Measurements from ENCODE around the gene ANKRD53.

The ANKRD53 gene

GRCh38 chr2:70947556-70948184, 30.8 kb upstream of the ANKRD53 start:
- TF ChIP-seq POLR2AphosphoS5 (IDR thresholded peaks at IDR 0.05; ENCODE audit: low read depth, low read length) (no peak), SIN3A (IDR thresholded peaks at IDR 0.05; ENCODE audit: borderline replicate concordance, insufficient read depth, low read length) (no peak)

- TF ChIP-seq FOXP2 (optimal IDR thresholded peaks at IDR 0.05; ENCODE audit: borderline replicate concordance, extremely low read depth, extremely low read length, insufficient read depth) (no peak), TAF1 (IDR thresholded peaks at IDR 0.05; ENCODE audit: borderline replicate concordance, insufficient read depth, low read length) (no peak), REST (IDR thresholded peaks at IDR 0.05; ENCODE audit: insufficient read depth in 1 of 2, low read depth in 2 of 2, low read length in 2 of 2) (no peak), POLR2AphosphoS5 (IDR thresholded peaks at IDR 0.05; ENCODE audit: low read depth, low read length) (no peak), SIN3A (IDR thresholded peaks at IDR 0.05; ENCODE audit: borderline replicate concordance, insufficient read depth, low read length) (no peak)
These were observed 30.0 kb upstream of the ANKRD53 start for GRCh38 chr2:70948337-70949003.

GRCh38 chr2:70949086-70949485, 29.3 kb upstream of the ANKRD53 start:
- no peak for TF ChIP-seq TAF1 (IDR thresholded peaks at IDR 0.05; ENCODE audit: borderline replicate concordance, insufficient read depth, low read length)
- TF ChIP-seq REST (IDR thresholded peaks at IDR 0.05; ENCODE audit: insufficient read depth in 1 of 2, low read depth in 2 of 2, low read length in 2 of 2) = no peak
- TF ChIP-seq POLR2AphosphoS5 (IDR thresholded peaks at IDR 0.05; ENCODE audit: low read depth, low read length) = no peak
- no peak for TF ChIP-seq SIN3A (IDR thresholded peaks at IDR 0.05; ENCODE audit: borderline replicate concordance, insufficient read depth, low read length)
- no peak for TF ChIP-seq FOXP2 (optimal IDR thresholded peaks at IDR 0.05; ENCODE audit: borderline replicate concordance, extremely low read depth, extremely low read length, insufficient read depth)

- TF ChIP-seq SIN3A (IDR thresholded peaks at IDR 0.05; ENCODE audit: borderline replicate concordance, insufficient read depth, low read length) = no peak
- TF ChIP-seq FOXP2 (optimal IDR thresholded peaks at IDR 0.05; ENCODE audit: borderline replicate concordance, extremely low read depth, extremely low read length, insufficient read depth) = no peak
- no peak for TF ChIP-seq REST (IDR thresholded peaks at IDR 0.05; ENCODE audit: insufficient read depth in 1 of 2, low read depth in 2 of 2, low read length in 2 of 2)
- TF ChIP-seq TAF1 (IDR thresholded peaks at IDR 0.05; ENCODE audit: borderline replicate concordance, insufficient read depth, low read length) = no peak
- no peak for TF ChIP-seq POLR2AphosphoS5 (IDR thresholded peaks at IDR 0.05; ENCODE audit: low read depth, low read length)
These were observed 23.5 kb upstream of the ANKRD53 start for GRCh38 chr2:70954886-70955285.

GRCh38 chr2:70956141-70956540, 22.3 kb upstream of the ANKRD53 start:
- TF ChIP-seq POLR2AphosphoS5 (IDR thresholded peaks at IDR 0.05; ENCODE audit: low read depth, low read length) = no peak
- no peak for TF ChIP-seq SIN3A (IDR thresholded peaks at IDR 0.05; ENCODE audit: borderline replicate concordance, insufficient read depth, low read length)
- TF ChIP-seq TAF1 (IDR thresholded peaks at IDR 0.05; ENCODE audit: borderline replicate concordance, insufficient read depth, low read length) = no peak
- TF ChIP-seq FOXP2 (optimal IDR thresholded peaks at IDR 0.05; ENCODE audit: borderline replicate concordance, extremely low read depth, extremely low read length, insufficient read depth) = no peak
- TF ChIP-seq REST (IDR thresholded peaks at IDR 0.05; ENCODE audit: insufficient read depth in 1 of 2, low read depth in 2 of 2, low read length in 2 of 2) = no peak

All from PFSK-1 (cell line).